SK-N-SH treated with all-trans-retinoic acid at 6 μM for 48 hours (cell line): Measurements from ENCODE around the gene SLCO6A1.

Source experiments
- ATAC-seq: fragments of 200-7000 bp; cut with Tn5 transposase; 3 replicates; pipeline ENCODE4 v1.9.1; 2020; ENCODE audit warnings: mild to moderate bottlenecking, moderate library complexity
- ARNTL ChIP-seq: fragments of 450-650 bp; formaldehyde crosslinking; IDR thresholded peaks from 2 replicates; pipeline ENCODE4 v1.5.0; 2020; ENCODE audit warnings: low read depth, mild to moderate bottlenecking, moderate library complexity, borderline replicate concordance
- BACH2 ChIP-seq: fragments of 250-450 bp; sonication (Bioruptor Pico); IDR thresholded peaks from 2 replicates; pipeline ENCODE4 v1.9.0; 2021; ENCODE audit warnings: mild to moderate bottlenecking, borderline replicate concordance
- CSDC2 ChIP-seq: fragments of 250-450 bp; sonication (Bioruptor Pico); IDR thresholded peaks from 2 replicates; pipeline ENCODE4 v1.5.0; 2020; ENCODE audit warnings: mild to moderate bottlenecking, moderate library complexity
- GLIS3 ChIP-seq: fragments of 250-450 bp; sonication (Bioruptor Pico); IDR thresholded peaks from 2 replicates; pipeline ENCODE4 v1.5.0; 2020; ENCODE audit warnings: mild to moderate bottlenecking, moderate library complexity
- ISL1 ChIP-seq: fragments of 250-450 bp; sonication (Bioruptor Pico); IDR thresholded peaks from 2 replicates; pipeline ENCODE4 v2.1.2; 2022; ENCODE audit warnings: mild to moderate bottlenecking, moderate library complexity
- PPARA ChIP-seq: fragments of 250-450 bp; sonication (Bioruptor Pico); IDR thresholded peaks from 2 replicates; pipeline ENCODE4 v1.5.0; 2020; ENCODE audit warnings: mild to moderate bottlenecking, borderline replicate concordance
- RARB ChIP-seq: fragments of 250-450 bp; sonication (Bioruptor Pico); IDR thresholded peaks from 2 replicates; pipeline ENCODE4 v1.8.0; 2021; ENCODE audit warnings: mild to moderate bottlenecking, moderate library complexity
- TCF4 ChIP-seq: fragments of 250-450 bp; sonication (Bioruptor Pico); IDR thresholded peaks from 2 replicates; pipeline ENCODE4 v1.8.0; 2021; ENCODE audit warnings: mild to moderate bottlenecking, moderate library complexity, borderline replicate concordance
- TOX ChIP-seq: fragments of 250-450 bp; sonication (Bioruptor Pico); IDR thresholded peaks from 2 replicates; pipeline ENCODE4 v1.8.0; 2021; ENCODE audit warnings: mild to moderate bottlenecking, moderate library complexity, borderline replicate concordance
- ZC3H10 ChIP-seq: fragments of 250-450 bp; sonication (Bioruptor Pico); IDR thresholded peaks from 2 replicates; pipeline ENCODE4 v1.5.1; 2021; ENCODE audit warnings: mild to moderate bottlenecking, moderate library complexity
- ZFP3 ChIP-seq: fragments of 250-450 bp; sonication (Bioruptor Pico); IDR thresholded peaks from 2 replicates; pipeline ENCODE4 v1.5.0; 2020; ENCODE audit warnings: mild to moderate bottlenecking, moderate library complexity
- ZFP30 ChIP-seq: fragments of 450-650 bp; formaldehyde crosslinking; IDR thresholded peaks from 2 replicates; pipeline ENCODE4 v1.5.0; 2022; ENCODE audit warnings: mild to moderate bottlenecking, moderate library complexity
- ZNF565 ChIP-seq: fragments of 450-650 bp; formaldehyde crosslinking; conservative IDR thresholded peaks from 2 replicates; pipeline ENCODE4 v1.5.0; 2020; ENCODE audit warnings: low read depth, mild to moderate bottlenecking, moderate library complexity
- ZNF8 ChIP-seq: fragments of 450-650 bp; formaldehyde crosslinking; IDR thresholded peaks from 2 replicates; pipeline ENCODE4 v1.5.0; 2020; ENCODE audit warnings: mild to moderate bottlenecking, moderate library complexity
- TF ChIP-seq, protein P1 (sequence below): fragments of 250-450 bp; sonication (Bioruptor Pico); IDR thresholded peaks from 2 replicates; pipeline ENCODE4 v1.5.0; 2020; ENCODE audit warnings: mild to moderate bottlenecking, moderate library complexity
- TF ChIP-seq, protein P2 (sequence below): fragments of 250-450 bp; sonication (Bioruptor Pico); IDR thresholded peaks from 2 replicates; pipeline ENCODE4 v1.8.0; 2020; ENCODE audit warnings: mild to moderate bottlenecking, moderate library complexity, borderline replicate concordance

SLCO6A1 gene, protein sequence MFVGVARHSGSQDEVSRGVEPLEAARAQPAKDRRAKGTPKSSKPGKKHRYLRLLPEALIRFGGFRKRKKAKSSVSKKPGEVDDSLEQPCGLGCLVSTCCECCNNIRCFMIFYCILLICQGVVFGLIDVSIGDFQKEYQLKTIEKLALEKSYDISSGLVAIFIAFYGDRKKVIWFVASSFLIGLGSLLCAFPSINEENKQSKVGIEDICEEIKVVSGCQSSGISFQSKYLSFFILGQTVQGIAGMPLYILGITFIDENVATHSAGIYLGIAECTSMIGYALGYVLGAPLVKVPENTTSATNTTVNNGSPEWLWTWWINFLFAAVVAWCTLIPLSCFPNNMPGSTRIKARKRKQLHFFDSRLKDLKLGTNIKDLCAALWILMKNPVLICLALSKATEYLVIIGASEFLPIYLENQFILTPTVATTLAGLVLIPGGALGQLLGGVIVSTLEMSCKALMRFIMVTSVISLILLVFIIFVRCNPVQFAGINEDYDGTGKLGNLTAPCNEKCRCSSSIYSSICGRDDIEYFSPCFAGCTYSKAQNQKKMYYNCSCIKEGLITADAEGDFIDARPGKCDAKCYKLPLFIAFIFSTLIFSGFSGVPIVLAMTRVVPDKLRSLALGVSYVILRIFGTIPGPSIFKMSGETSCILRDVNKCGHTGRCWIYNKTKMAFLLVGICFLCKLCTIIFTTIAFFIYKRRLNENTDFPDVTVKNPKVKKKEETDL

DNA sequence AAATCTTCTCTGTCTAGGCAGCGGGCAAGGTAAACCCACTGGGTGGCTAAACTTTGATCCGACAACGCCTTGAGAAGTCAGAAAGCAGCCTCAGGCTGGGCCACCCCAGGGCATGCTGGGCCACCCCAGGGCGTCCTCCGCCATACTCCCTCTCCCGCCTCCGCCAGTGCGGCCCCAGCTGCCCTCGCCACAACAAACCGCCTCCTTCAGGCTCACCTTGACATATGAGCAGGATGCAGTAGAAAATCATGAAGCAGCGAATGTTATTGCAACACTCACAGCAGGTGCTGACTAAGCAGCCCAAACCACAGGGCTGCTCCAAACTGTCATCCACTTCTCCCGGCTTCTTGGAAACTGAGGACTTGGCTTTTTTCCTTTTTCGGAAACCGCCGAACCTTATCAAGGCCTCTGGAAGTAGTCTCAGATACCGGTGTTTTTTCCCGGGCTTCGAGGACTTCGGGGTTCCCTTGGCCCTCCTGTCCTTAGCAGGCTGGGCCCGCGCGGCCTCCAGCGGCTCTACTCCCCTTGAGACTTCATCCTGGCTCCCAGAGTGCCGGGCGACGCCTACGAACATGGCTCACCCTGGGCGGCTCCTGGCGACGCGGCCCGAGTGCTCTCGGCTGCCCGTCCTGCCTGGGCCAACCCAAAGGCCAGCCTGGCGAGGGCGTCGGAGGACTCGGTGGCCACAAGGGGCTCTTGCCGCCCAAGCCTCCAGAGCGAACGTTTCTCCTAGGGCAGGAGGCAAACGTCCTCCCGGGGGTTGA is at the start of gene SLCO6A1:
Gene SLCO6A1 (minus strand): TSS at position 731 of the 764 bp plus-strand sequence. CDS start 157 bp downstream, at position 574.
- ATAC-seq, result no peak
- TF ChIP-seq, protein P1, sequence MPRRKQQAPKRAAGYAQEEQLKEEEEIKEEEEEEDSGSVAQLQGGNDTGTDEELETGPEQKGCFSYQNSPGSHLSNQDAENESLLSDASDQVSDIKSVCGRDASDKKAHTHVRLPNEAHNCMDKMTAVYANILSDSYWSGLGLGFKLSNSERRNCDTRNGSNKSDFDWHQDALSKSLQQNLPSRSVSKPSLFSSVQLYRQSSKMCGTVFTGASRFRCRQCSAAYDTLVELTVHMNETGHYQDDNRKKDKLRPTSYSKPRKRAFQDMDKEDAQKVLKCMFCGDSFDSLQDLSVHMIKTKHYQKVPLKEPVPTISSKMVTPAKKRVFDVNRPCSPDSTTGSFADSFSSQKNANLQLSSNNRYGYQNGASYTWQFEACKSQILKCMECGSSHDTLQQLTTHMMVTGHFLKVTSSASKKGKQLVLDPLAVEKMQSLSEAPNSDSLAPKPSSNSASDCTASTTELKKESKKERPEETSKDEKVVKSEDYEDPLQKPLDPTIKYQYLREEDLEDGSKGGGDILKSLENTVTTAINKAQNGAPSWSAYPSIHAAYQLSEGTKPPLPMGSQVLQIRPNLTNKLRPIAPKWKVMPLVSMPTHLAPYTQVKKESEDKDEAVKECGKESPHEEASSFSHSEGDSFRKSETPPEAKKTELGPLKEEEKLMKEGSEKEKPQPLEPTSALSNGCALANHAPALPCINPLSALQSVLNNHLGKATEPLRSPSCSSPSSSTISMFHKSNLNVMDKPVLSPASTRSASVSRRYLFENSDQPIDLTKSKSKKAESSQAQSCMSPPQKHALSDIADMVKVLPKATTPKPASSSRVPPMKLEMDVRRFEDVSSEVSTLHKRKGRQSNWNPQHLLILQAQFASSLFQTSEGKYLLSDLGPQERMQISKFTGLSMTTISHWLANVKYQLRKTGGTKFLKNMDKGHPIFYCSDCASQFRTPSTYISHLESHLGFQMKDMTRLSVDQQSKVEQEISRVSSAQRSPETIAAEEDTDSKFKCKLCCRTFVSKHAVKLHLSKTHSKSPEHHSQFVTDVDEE (CRISPR knock-in tag), result no peak
- TF ChIP-seq PPARA (CRISPR knock-in tag) (no peak), ZFP3 (CRISPR knock-in tag) (no peak), TOX (CRISPR knock-in tag) (no peak), ZFP30 (no peak), ZC3H10 (CRISPR knock-in tag) (no peak), ZNF8 (CRISPR knock-in tag) (no peak), CSDC2 (CRISPR knock-in tag) (no peak), RARB (CRISPR knock-in tag) (no peak), TCF4 (CRISPR knock-in tag) (no peak), ARNTL (CRISPR knock-in tag) (no peak)

DNA sequence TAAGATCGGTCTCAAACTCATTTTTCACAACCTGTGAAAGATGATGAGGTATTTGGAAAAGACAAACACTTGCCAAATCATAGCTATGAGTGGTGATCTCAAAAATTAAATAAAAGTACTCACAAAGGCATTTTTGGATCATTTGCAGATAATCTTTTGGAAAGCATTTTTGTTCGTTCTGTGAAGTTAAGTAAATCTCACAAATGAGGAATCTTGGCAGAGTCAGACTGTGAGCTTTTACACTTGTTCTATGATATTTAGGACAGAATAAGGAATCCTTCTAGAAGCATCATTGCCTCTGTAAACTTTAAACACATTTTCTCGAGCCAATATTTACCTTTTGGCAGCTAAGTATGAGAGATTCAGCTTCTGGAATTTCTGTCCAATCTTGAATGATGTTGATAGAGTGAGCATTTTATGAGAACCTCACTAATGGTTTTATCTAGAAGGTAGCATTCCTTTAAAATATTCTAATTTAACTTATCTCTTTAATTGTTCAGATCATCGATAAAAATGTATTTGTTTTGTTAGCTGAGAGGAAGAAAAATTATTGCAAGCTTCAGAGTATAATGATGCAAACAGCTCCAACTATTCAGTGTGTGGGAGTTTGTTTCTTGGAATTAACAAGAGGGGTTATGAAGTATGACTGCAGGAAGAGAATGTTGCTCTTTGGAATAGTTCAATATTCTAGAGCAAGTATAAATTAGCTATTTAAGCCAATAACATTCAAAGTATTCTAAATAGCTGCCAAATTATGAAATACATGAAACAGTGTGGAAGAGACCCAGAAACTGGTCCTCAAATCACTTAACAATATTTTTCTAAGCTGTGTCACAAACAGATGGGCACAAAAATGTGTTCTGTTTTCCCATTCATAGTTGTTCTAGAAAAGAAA is 48.6 kb upstream of the SLCO6A1 start:
- ATAC-seq, result no peak
- TF ChIP-seq GLIS3 (CRISPR knock-in tag) (no peak), ZC3H10 (CRISPR knock-in tag) (no peak), RARB (CRISPR knock-in tag) (no peak), BACH2 (CRISPR knock-in tag) (no peak), ISL1 (peak; percentile 76)
- TF ChIP-seq, protein P2, sequence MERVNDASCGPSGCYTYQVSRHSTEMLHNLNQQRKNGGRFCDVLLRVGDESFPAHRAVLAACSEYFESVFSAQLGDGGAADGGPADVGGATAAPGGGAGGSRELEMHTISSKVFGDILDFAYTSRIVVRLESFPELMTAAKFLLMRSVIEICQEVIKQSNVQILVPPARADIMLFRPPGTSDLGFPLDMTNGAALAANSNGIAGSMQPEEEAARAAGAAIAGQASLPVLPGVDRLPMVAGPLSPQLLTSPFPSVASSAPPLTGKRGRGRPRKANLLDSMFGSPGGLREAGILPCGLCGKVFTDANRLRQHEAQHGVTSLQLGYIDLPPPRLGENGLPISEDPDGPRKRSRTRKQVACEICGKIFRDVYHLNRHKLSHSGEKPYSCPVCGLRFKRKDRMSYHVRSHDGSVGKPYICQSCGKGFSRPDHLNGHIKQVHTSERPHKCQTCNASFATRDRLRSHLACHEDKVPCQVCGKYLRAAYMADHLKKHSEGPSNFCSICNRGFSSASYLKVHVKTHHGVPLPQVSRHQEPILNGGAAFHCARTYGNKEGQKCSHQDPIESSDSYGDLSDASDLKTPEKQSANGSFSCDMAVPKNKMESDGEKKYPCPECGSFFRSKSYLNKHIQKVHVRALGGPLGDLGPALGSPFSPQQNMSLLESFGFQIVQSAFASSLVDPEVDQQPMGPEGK (CRISPR knock-in tag), result no peak

DNA sequence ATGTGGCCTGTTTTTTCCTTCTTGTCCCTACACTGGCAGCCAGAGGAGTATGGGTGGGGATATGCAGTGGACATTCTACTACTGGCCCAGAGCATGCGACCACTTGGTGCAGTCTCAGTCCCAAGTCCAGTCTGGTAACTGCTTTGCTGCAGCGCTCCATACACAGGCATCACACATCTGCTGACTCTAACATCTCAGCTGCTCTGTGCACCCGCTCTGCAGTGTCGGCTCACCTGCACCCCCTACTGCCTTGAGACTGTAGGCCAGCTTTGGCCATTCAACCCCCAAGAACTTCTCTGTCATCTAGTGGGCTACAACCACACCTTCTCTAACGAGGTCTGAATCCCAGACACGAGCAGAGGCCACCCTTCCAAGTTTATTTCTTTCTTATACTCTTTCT is 46.4 kb upstream of the SLCO6A1 start:
- peak; percentile 80 for ATAC-seq
- TF ChIP-seq PPARA (CRISPR knock-in tag) (no peak), ZNF565 (CRISPR knock-in tag) (no peak), ZFP3 (CRISPR knock-in tag) (no peak), ARNTL (CRISPR knock-in tag) (no peak), ISL1 (no peak)
- TF ChIP-seq, protein P1 (CRISPR knock-in tag), result no peak
